ENCODE data around the gene CKLF. TPM values are rescaled to one million over a fixed set of nuclear protein-coding genes. Genes with fewer than 3 reads are reported as not detected.
A peak's percentile ranks its signal among the peaks of the same experiment; 100 is the strongest.

The CKLF gene
- 100 to 1,000 TPM; 124 to 132 TPM for total RNA-seq

- peak; percentile 91 for DNase-seq
- CTCF ChIA-PET, result interaction anchor here (0.7 to 3.9 kb wide), 14 partner anchors 10 to 101 kb away, joined by 3 to 29 read pairs (median 4); partner anchors contain the start of gene CMTM2
- POLR2A ChIA-PET, result interaction anchor here (0.7 to 1.3 kb wide), 6 partner anchors 10 to 52 kb away, joined by 3 to 7 read pairs (median 4); partner anchors contain the start of gene CMTM3
- peaks cover 39% of the 10 kb centered on the region for H3K36me3 Mint-ChIP-seq (ENCODE audit: low read depth)
- H3K27me3 Mint-ChIP-seq, result no peaks in the 10 kb centered on the region
- peaks cover 77% of the 10 kb centered on the region for H3K4me1 Mint-ChIP-seq
- H3K4me3 Mint-ChIP-seq, result peak within 1 kb of the TSS; percentile 96
- H3K9me3 Mint-ChIP-seq, result no peaks in the 10 kb centered on the region
- H3K27ac Mint-ChIP-seq, result peak within 1 kb of the TSS; percentile 95
These were observed at the start of gene CKLF for GRCh38 chr16:66552286-66553177. CKLF (plus strand) TSS chr16:66552576; CDS start chr16:66552716, 140 bp downstream.

- Mint-ChIP-seq H3K4me1 (no peaks in the 10 kb centered on the region), H3K27me3 (peaks cover 9% of the 10 kb centered on the region), H3K36me3 (ENCODE audit: low read depth) (peaks cover 3% of the 10 kb centered on the region), H3K27ac (no peak overlapping the region), H3K9me3 (peaks cover 3% of the 10 kb centered on the region), H3K4me3 (no peak overlapping the region)
- ChIA-PET POLR2A (no interaction called here), CTCF (no interaction called here)
- DNase-seq, result no peak
These were observed 49.3 kb upstream of the CKLF start for GRCh38 chr16:66503030-66503429.

- Mint-ChIP-seq H3K36me3 (ENCODE audit: low read depth) (peaks cover under 1% of the 10 kb centered on the region), H3K4me1 (peaks cover 2% of the 10 kb centered on the region), H3K27me3 (peaks cover 6% of the 10 kb centered on the region), H3K9me3 (no peaks in the 10 kb centered on the region), H3K4me3 (no peak overlapping the region), H3K27ac (no peak overlapping the region)
- ChIA-PET POLR2A (no interaction called here), CTCF (no interaction called here)
- DNase-seq, result no peak
These were observed 48.8 kb upstream of the CKLF start for GRCh38 chr16:66503612-66504011.

- ChIA-PET POLR2A (no interaction called here), CTCF (interaction anchor here (0.7 to 1.5 kb wide), 6 partner anchors 9 to 101 kb away, joined by 3 to 5 read pairs (median 4); no protein-coding TSS in a partner anchor)
- H3K4me3 Mint-ChIP-seq, result no peak overlapping the region
- H3K4me1 Mint-ChIP-seq, result peaks cover 9% of the 10 kb centered on the region
- no peaks in the 10 kb centered on the region for H3K9me3 Mint-ChIP-seq
- H3K27ac Mint-ChIP-seq, result no peak overlapping the region
- H3K27me3 Mint-ChIP-seq, result no peaks in the 10 kb centered on the region
- no peaks in the 10 kb centered on the region for H3K36me3 Mint-ChIP-seq (ENCODE audit: low read depth)
- DNase-seq, result no peak
These were observed 44.6 kb upstream of the CKLF start for GRCh38 chr16:66507731-66508239.

- H3K27ac Mint-ChIP-seq, result no peak overlapping the region
- H3K36me3 Mint-ChIP-seq (ENCODE audit: low read depth), result no peaks in the 10 kb centered on the region
- no peak for DNase-seq
- H3K27me3 Mint-ChIP-seq, result no peaks in the 10 kb centered on the region
- H3K4me1 Mint-ChIP-seq, result peaks cover 9% of the 10 kb centered on the region
- POLR2A ChIA-PET, result no interaction called here
- no peaks in the 10 kb centered on the region for H3K9me3 Mint-ChIP-seq
- H3K4me3 Mint-ChIP-seq, result no peak overlapping the region
- CTCF ChIA-PET, result interaction anchor here (0.6 to 1.5 kb wide), 8 partner anchors 9 to 102 kb away, joined by 3 to 5 read pairs (median 4); no protein-coding TSS in a partner anchor
These were observed 44.0 kb upstream of the CKLF start for GRCh38 chr16:66508248-66508913.

- H3K9me3 Mint-ChIP-seq, result no peaks in the 10 kb centered on the region
- no peaks in the 10 kb centered on the region for H3K36me3 Mint-ChIP-seq (ENCODE audit: low read depth)
- POLR2A ChIA-PET, result no interaction called here
- CTCF ChIA-PET, result interaction anchor here (0.6 to 1.5 kb wide), 6 partner anchors 17 to 262 kb away, joined by 3 to 5 read pairs (median 4); no protein-coding TSS in a partner anchor
- DNase-seq, result no peak
- H3K27me3 Mint-ChIP-seq, result no peaks in the 10 kb centered on the region
- H3K27ac Mint-ChIP-seq, result no peak overlapping the region
- peaks cover 9% of the 10 kb centered on the region for H3K4me1 Mint-ChIP-seq
- H3K4me3 Mint-ChIP-seq, result no peak overlapping the region
These were observed 43.4 kb upstream of the CKLF start for GRCh38 chr16:66508914-66509496.

- Mint-ChIP-seq H3K36me3 (ENCODE audit: low read depth) (no peaks in the 10 kb centered on the region), H3K4me3 (no peak overlapping the region), H3K27me3 (no peaks in the 10 kb centered on the region), H3K27ac (no peak overlapping the region), H3K4me1 (peaks cover 9% of the 10 kb centered on the region), H3K9me3 (no peaks in the 10 kb centered on the region)
- no peak for DNase-seq
- ChIA-PET CTCF (interaction anchor here (0.7 to 1.0 kb wide), 3 partner anchors 24 to 261 kb away, joined by 3 to 5 read pairs (median 3); no protein-coding TSS in a partner anchor), POLR2A (no interaction called here)
These were observed 42.8 kb upstream of the CKLF start for GRCh38 chr16:66509576-66509975.

- Mint-ChIP-seq H3K36me3 (ENCODE audit: low read depth) (no peaks in the 10 kb centered on the region), H3K4me3 (no peak overlapping the region), H3K27me3 (no peaks in the 10 kb centered on the region), H3K9me3 (no peaks in the 10 kb centered on the region), H3K4me1 (peaks cover 14% of the 10 kb centered on the region), H3K27ac (no peak overlapping the region)
- ChIA-PET CTCF (interaction anchor here (0.7 kb wide), 2 partner anchors 10 to 52 kb away, joined by 3 to 5 read pairs; no protein-coding TSS in a partner anchor), POLR2A (no interaction called here)
- no peak for DNase-seq
These were observed 42.1 kb upstream of the CKLF start for GRCh38 chr16:66510298-66510697.

GRCh38 chr16:66510711-66511601 lies 41.4 kb upstream of the CKLF start:
- CTCF ChIA-PET, result interaction anchor here (0.6 to 1.9 kb wide), 8 partner anchors 9 to 1562 kb away, joined by 3 to 7 read pairs (median 4); partner anchors contain the start of gene CKLF
- H3K27me3 Mint-ChIP-seq, result no peaks in the 10 kb centered on the region
- no peak overlapping the region for H3K4me3 Mint-ChIP-seq
- no peaks in the 10 kb centered on the region for H3K9me3 Mint-ChIP-seq
- H3K36me3 Mint-ChIP-seq (ENCODE audit: low read depth), result no peaks in the 10 kb centered on the region
- no peak for DNase-seq
- H3K27ac Mint-ChIP-seq, result no peak overlapping the region
- POLR2A ChIA-PET, result no interaction called here
- peaks cover 21% of the 10 kb centered on the region for H3K4me1 Mint-ChIP-seq

GRCh38 chr16:66511602-66512271 lies 40.6 kb upstream of the CKLF start:
- Mint-ChIP-seq H3K36me3 (ENCODE audit: low read depth) (no peaks in the 10 kb centered on the region), H3K27me3 (no peaks in the 10 kb centered on the region), H3K4me3 (no peak overlapping the region), H3K4me1 (peaks cover 28% of the 10 kb centered on the region), H3K9me3 (no peaks in the 10 kb centered on the region), H3K27ac (no peak overlapping the region)
- ChIA-PET POLR2A (no interaction called here), CTCF (interaction anchor here (0.6 to 1.9 kb wide), 9 partner anchors 10 to 1561 kb away, joined by 3 to 7 read pairs (median 4); partner anchors contain the start of gene CKLF)
- DNase-seq, result no peak

- no peak for DNase-seq
- no peak overlapping the region for H3K4me3 Mint-ChIP-seq
- ChIA-PET CTCF (interaction anchor here (0.6 to 1.9 kb wide), 9 partner anchors 9 to 138 kb away, joined by 3 to 7 read pairs (median 4); partner anchors contain the start of gene CKLF), POLR2A (no interaction called here)
- H3K27me3 Mint-ChIP-seq, result no peaks in the 10 kb centered on the region
- H3K36me3 Mint-ChIP-seq (ENCODE audit: low read depth), result no peaks in the 10 kb centered on the region
- H3K9me3 Mint-ChIP-seq, result no peaks in the 10 kb centered on the region
- no peak overlapping the region for H3K27ac Mint-ChIP-seq
- H3K4me1 Mint-ChIP-seq, result peaks cover 36% of the 10 kb centered on the region
These were observed 39.9 kb upstream of the CKLF start for GRCh38 chr16:66512272-66513110.
